Fibroblast of peridontal ligament (primary cell): ENCODE data around the gene RPS24.
"Not testable (repeated sequence)": the region's sequence is repeated elsewhere in the genome, so short reads cannot be mapped to it uniquely, and the experiment has no call there.

Experiments
- DNase-seq: peaks from one replicate; pipeline ENCODE4 v3.0.0-alpha.2; 2010; ENCODE audit errors: extremely low read depth

The RPS24 gene

GRCh38 chr10:78053211-78053868 is 19.7 kb downstream of the RPS24 start:
- DNase-seq, result peak; percentile 56

- DNase-seq, result no peak
Observed at GRCh38 chr10:78058562-78058961, 24.9 kb downstream of the RPS24 start.

GRCh38 chr10:78059906-78060702 is 26.4 kb downstream of the RPS24 start:
- no peak for DNase-seq

GRCh38 chr10:78062296-78062695 is 28.6 kb downstream of the RPS24 start:
- no peak for DNase-seq

- DNase-seq, result no peak
Observed at GRCh38 chr10:78063236-78063635, 29.6 kb downstream of the RPS24 start.

- not testable (repeated sequence) for DNase-seq
Observed at GRCh38 chr10:78064919-78065318, 31.3 kb downstream of the RPS24 start.

GRCh38 chr10:78065611-78066010 is 31.9 kb downstream of the RPS24 start:
- no peak for DNase-seq

- DNase-seq, result no peak
Observed at GRCh38 chr10:78066012-78066411, 32.3 kb downstream of the RPS24 start.

GRCh38 chr10:78066728-78067430 is 33.2 kb downstream of the RPS24 start:
- no peak for DNase-seq

- DNase-seq, result no peak
Observed at GRCh38 chr10:78069151-78069550, 35.5 kb downstream of the RPS24 start.

GRCh38 chr10:78070064-78070463 is 36.4 kb downstream of the RPS24 start:
- not testable (repeated sequence) for DNase-seq

- DNase-seq, result no peak
Observed at GRCh38 chr10:78070726-78071125, 37.1 kb downstream of the RPS24 start.

GRCh38 chr10:78071140-78071856 is 37.6 kb downstream of the RPS24 start:
- no peak for DNase-seq

- DNase-seq, result no peak
Observed at GRCh38 chr10:78071857-78072179, 38.2 kb downstream of the RPS24 start.

GRCh38 chr10:78072504-78072903 is 38.8 kb downstream of the RPS24 start:
- DNase-seq, result no peak

- not testable (repeated sequence) for DNase-seq
Observed at GRCh38 chr10:78075806-78076205, 42.1 kb downstream of the RPS24 start.

GRCh38 chr10:78078539-78079330 is 45.1 kb downstream of the RPS24 start:
- no peak for DNase-seq

GRCh38 chr10:78079411-78079810 is 45.7 kb downstream of the RPS24 start:
- DNase-seq, result no peak

GRCh38 chr10:78081292-78081691 is 47.6 kb downstream of the RPS24 start:
- no peak for DNase-seq

GRCh38 chr10:78082636-78083035 is 49.0 kb downstream of the RPS24 start:
- no peak for DNase-seq
